WI38 (cell line): ENCODE measurements around the gene KIF1C.

Experiments
- H3K4me3 ChIP-seq: 2 replicates; pipeline ENCODE4 v1.5.1; 2011; ENCODE audit warnings: low read depth, mild to moderate bottlenecking, control low read depth, low read length
- CTCF ChIP-seq: IDR thresholded peaks from 2 replicates; pipeline ENCODE4 v1.5.1; 2012; ENCODE audit warnings: low read depth, mild to moderate bottlenecking, control low read depth, low read length

The KIF1C gene

DNA sequence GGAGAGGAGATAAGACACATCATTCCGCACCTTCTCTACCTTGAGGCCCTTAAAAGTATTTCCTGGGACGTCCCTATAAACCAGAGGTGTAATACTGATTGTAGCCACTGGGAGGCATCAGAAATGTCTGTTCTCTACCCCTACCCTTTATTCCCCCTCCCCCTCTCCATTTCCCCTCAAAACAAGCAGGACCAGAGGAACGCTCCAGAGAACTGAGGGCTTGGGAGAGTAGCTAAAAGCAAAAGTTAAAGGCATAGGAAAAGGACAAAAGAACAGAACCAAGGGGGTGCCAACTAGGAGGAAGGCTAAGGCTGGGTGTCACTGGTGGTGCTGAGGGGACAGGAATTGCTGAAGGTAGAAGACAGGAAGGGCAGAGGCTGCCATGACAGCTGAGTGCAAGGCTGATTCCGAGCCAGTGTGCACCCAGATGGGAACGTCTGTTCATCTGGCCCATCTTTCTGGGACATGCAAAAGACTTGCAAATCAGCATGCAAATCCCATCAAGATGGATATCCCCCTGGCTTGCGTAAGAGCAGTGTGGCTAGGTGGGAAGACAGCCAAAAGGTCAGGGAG, 17.0 kb upstream of the KIF1C start:
- H3K4me3 ChIP-seq: no peak overlapping the region
- peak; percentile 70 for TF ChIP-seq CTCF

DNA sequence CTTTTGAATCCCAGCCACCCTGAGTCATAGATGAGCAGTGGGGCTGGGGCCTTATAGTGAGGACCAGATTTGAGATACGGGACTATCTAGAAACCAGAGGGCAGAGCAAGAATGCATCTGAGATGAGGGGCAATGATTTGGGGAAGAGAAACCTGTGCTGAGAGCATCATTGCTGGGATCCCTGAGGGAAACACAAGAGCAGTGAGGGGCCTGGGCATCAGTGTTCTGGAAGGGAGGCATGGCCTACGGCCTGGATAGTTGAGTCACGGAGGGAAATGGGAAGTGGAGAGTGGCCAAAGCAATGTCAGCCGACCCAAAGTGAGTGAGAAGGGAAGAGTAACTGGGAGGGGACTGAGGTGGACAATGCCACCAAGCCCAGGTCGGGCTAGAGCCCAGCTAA, 15.4 kb upstream of the KIF1C start:
- no peak for TF ChIP-seq CTCF
- H3K4me3 ChIP-seq: no peak overlapping the region

DNA sequence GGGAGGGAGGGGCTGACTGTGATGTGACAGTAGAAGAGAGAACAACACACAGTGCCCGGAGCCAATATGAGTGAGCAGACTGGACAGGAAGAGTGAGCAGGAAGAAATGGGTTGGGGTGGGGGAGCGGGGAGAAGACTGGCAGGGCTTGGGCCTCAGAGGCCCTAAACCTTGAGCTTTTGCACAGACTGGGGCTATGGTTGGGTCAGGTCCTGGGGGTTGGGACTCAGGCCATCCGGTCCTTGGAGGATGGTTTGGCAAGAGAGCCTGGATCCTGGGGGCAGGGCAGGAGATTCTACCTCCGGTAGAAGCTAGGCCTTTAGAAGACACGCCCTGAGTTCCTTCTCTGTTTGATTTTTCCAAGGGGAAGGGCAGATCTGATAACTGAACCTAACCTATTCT, 11.3 kb upstream of the KIF1C start:
- no peak for TF ChIP-seq CTCF
- peak overlapping the region; percentile 84 for H3K4me3 ChIP-seq

DNA sequence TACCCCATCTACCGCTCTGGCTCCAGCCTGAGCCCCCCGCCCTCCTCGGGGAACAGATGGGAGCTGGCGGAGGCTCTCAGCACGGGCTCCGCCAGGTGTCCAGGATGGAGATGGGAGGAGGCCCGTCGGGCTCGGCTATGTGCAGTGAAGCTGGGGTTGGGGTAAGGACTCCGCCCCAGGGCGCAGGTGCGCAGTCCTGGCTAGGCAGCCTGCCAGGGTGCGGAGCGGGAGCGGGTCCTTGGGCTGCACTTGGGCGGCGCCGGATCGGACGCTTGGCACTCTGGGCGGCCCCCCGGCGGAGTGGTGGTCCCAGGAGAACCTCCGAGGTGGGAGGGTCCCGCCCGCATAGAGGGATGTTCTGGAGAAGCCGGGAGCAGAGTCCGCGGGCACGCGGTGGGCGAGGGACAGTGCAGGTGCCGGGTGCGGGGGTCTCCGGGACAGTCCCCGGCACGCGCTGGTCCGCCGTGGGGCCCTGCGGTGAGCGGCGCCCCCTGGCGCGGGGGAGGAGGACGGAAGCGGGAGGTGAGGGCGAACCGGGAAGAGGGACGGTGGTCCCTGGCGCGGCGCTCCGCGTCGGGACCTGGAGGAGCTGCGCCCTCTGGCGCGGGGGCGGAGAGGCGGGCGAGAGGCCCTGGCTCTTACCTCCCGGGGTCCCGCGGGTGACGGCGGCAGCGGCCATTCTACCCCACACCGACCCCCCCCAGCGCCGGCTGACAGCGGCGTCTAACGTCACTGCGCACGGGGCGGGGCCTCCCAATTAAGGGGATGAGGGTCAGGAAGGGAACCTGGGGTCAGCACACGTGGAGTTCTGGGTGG, 10.6 kb upstream of the KIF1C start, which contains the start of gene CAMTA2:
Gene CAMTA2 (minus strand): TSS at position 725 of the 816 bp plus-strand sequence. CDS start 1,453 bp downstream, outside the sequence.
- peak within 1 kb of the TSS; percentile 84 for H3K4me3 ChIP-seq
- TF ChIP-seq CTCF: peak; percentile 54

DNA sequence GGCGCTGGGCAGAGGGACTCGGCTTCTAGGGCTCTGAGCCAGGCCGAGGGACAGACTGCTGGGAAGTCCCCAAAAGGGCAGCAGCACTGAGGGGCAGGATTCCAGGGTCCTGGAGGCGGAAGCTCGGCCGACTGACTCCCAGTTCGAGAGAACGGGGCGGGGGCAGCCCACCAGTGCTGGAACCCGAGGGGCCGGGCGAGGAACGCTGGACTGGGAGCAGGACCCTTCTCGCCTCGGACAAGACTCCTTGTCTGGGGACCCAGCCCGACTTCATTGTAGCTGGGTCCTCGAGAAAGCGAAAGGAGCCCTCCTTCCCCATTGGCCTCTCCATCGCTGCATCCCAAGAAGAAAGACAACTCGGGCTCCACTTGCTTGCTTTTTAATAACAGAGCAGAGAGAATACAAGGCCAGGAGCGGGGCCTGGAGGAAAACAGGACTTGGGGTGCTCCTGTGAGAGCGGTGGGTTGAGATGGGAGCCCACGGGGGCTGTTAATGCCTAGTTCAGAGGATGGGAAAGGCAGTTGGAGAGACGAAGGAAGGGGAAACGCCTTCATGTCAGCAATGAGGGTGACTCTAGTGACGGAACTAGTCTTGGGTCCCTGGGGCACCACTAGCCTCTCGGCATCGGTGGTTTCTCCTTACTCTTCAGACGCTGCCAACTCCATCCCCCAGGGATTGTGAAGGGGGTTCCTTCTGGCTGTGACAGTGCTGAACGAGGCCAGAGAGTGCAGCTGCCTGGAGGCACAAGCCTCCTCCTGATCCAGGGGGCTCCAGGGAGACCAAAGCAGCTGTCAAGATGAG, 9.8 kb upstream of the KIF1C start:
- peak overlapping the region; percentile 84 for H3K4me3 ChIP-seq

DNA sequence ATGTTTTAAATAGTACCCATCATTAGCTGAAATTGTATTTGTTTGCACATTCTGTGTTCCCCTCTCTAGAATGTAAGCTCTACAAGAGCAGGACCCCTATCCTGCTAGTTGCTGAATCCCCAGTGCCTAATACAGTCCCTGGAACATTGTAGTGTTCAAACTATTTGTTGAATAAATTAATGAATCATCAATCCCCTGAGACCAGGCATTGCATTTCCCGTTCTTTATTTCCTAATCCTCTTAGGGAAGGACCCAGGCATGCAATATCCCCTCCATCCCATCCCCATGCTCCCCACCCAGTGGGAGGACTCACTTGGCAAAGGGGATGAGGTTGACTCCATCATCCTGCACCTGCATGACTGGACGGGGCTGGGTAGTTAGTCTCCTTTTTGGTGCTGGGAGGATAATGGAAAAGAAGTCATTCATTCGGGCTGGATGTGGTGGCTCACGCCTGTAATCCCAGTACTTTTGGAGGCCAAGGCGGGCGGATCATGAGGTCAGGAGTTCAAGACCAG, 3.6 kb upstream of the KIF1C start:
- no peak for TF ChIP-seq CTCF
- no peak overlapping the region for H3K4me3 ChIP-seq

More for the DNA sequence above, 9.8 kb upstream of the KIF1C start:
- no peak for TF ChIP-seq CTCF
